Endothelial cell of umbilical vein (primary cell): ENCODE measurements around the gene TLE1. TPM values are rescaled to one million over a fixed set of nuclear protein-coding genes. Genes with fewer than 3 reads are reported as not detected.

Experiments
- BruUV-seq: library from RNA; stranded (reverse); fragments of 400-500 nt; replicated peaks from 2 replicates; lab custom pipeline; 2021; lab: Mats Ljungman, UMichigan
- CTCF ChIA-PET: fragments of 300-600, 350-600 bp; sonication (Branson Sonifier 250); formaldehyde crosslinking; loops from one replicate; lab custom pipeline; 2021; ENCODE audit warnings: antibody characterized with exemption, inconsistent platforms; lab: Charles Lee
- POLR2A ChIA-PET: fragments of 300-600, 350-600 bp; sonication (Branson Sonifier 250); formaldehyde crosslinking; loops from one replicate; lab custom pipeline; 2021; ENCODE audit warnings: antibody characterized with exemption, inconsistent platforms; lab: Charles Lee
- DNase-seq: peaks from one replicate; pipeline ENCODE4 v3.0.0-alpha.2; 2011; ENCODE audit warnings: low read depth, low spot score
- FAIRE-seq: peaks from 2 replicates; lab custom pipeline; 2011; peaks lifted over from hg19 to GRCh38; lab: Jason Lieb, UNC
- H2AFZ ChIP-seq: 2 replicates; pipeline ENCODE4 v1.6.0; 2012; ENCODE audit warnings: low read depth, low read length, control low read depth, inconsistent platforms
- H3K27ac ChIP-seq: 2 replicates; pipeline ENCODE4 v1.5.1; 2011; ENCODE audit warnings: low read depth, mild to moderate bottlenecking, control low read depth, low read length, moderate library complexity; ENCODE audit not compliant: insufficient read depth
- H3K27me3 ChIP-seq, 2 experiments: 2 replicates each; pipeline versions ENCODE4 v1.6.0 to v1.6.1; 2011; ENCODE audit warnings: low read length in 2 of 2, mixed read lengths in 1 of 2; ENCODE audit not compliant: control insufficient read depth in 2 of 2, insufficient read depth in 2 of 2
- H3K36me3 ChIP-seq, 2 experiments: 2 replicates in 1 of 2; 3 replicates in 1 of 2; pipeline ENCODE4 v1.5.1; 2011; ENCODE audit warnings: low read length in 2 of 2, mild to moderate bottlenecking in 1 of 2, moderate library complexity in 1 of 2; ENCODE audit not compliant: control insufficient read depth in 2 of 2, insufficient read depth in 2 of 2; ENCODE audit errors: extremely low read depth in 1 of 2
- H3K4me1 ChIP-seq: 3 replicates; pipeline ENCODE4 v1.5.1; 2011; ENCODE audit warnings: mild to moderate bottlenecking, low read length; ENCODE audit not compliant: control insufficient read depth, insufficient read depth; ENCODE audit errors: extremely low read depth
- H3K4me2 ChIP-seq: 2 replicates; pipeline ENCODE4 v1.6.1; 2011; ENCODE audit warnings: low read length, control low read depth, mixed read lengths; ENCODE audit not compliant: insufficient read depth
- H3K4me3 ChIP-seq, 3 experiments: fragments of 200-600 bp in 1 of 3; sonication (generic), shearing (Covaris generic) in 1 of 3; replicated peaks in 1 of 3; 2 replicates each; pipeline ENCODE4 v1.5.1; 2011 to 2016; ENCODE audit warnings: control low read depth in 3 of 3, low read length in 3 of 3, mild to moderate bottlenecking in 2 of 3, inconsistent platforms in 1 of 3, low read depth in 1 of 3, moderate library complexity in 1 of 3; ENCODE audit not compliant: insufficient read depth in 1 of 3
- H3K79me2 ChIP-seq: 2 replicates; pipeline ENCODE4 v1.6.0; 2012; ENCODE audit warnings: low read length, inconsistent platforms; ENCODE audit not compliant: control insufficient read depth, insufficient read depth
- H3K9ac ChIP-seq: replicated peaks from 2 replicates; pipeline ENCODE3; 2011; ENCODE audit warnings: low read length, control low read depth; ENCODE audit not compliant: insufficient read depth; ENCODE audit errors: extremely low read depth
- H3K9me1 ChIP-seq: replicated peaks from 3 replicates; pipeline ENCODE4 v1.6.0; 2011; ENCODE audit warnings: mild to moderate bottlenecking, low read length; ENCODE audit not compliant: control insufficient read depth, insufficient read depth; ENCODE audit errors: extremely low read depth
- H3K9me3 ChIP-seq: replicated peaks from 2 replicates; pipeline ENCODE4 v1.5.1; 2012; ENCODE audit warnings: low read length, inconsistent platforms; ENCODE audit not compliant: control insufficient read depth, insufficient read depth
- H4K20me1 ChIP-seq: replicated peaks from 2 replicates; pipeline ENCODE3; 2011; ENCODE audit warnings: mild to moderate bottlenecking, low read length; ENCODE audit not compliant: control insufficient read depth, insufficient read depth; ENCODE audit errors: extremely low read depth
- EZH2 ChIP-seq: IDR thresholded peaks from 2 replicates; pipeline ENCODE4 v1.6.1; 2012; ENCODE audit warnings: borderline replicate concordance, low read depth, mild to moderate bottlenecking, moderate library complexity, low read length, inconsistent platforms; ENCODE audit not compliant: severe bottlenecking
- FOS ChIP-seq: IDR thresholded peaks from 2 replicates; pipeline ENCODE4 v1.6.1; 2011; ENCODE audit warnings: mild to moderate bottlenecking, low read length, moderate library complexity, borderline replicate concordance; ENCODE audit not compliant: insufficient read depth
- GATA2 ChIP-seq: IDR thresholded peaks from 2 replicates; pipeline ENCODE4 v1.7.0; 2011; ENCODE audit warnings: low read depth, mild to moderate bottlenecking, moderate library complexity, mixed read lengths, low read length; ENCODE audit not compliant: insufficient read length, insufficient read depth
- JUN ChIP-seq: IDR thresholded peaks from 2 replicates; pipeline ENCODE4 v1.6.1; 2011; ENCODE audit warnings: borderline replicate concordance, low read depth; ENCODE audit not compliant: insufficient read length, insufficient read depth
- MYC ChIP-seq: IDR thresholded peaks from one replicate; pipeline ENCODE4 v1.6.1; 2011; ENCODE audit warnings: mild to moderate bottlenecking, low read depth, low read length
- POLR2A ChIP-seq: IDR thresholded peaks from 2 replicates; pipeline ENCODE4 v1.6.1; 2012; ENCODE audit warnings: low read depth, mild to moderate bottlenecking, control low read depth, low read length
- POLR2AphosphoS5 ChIP-seq: IDR thresholded peaks from 2 replicates; pipeline ENCODE4 v1.6.1; 2012; ENCODE audit warnings: low read depth, mild to moderate bottlenecking, control low read depth, low read length, moderate library complexity; ENCODE audit not compliant: insufficient read depth
- dilution Hi-C: fragments of 300-500 bp; cut with MboI; formaldehyde crosslinking; loops from one replicate; pipeline ENCODE4 v1.15.0; 2019; ENCODE audit warnings: low sequenced_read_pairs; ENCODE audit not compliant: extremely low pct_ligation_motif_present
- intact Hi-C: fragments of 100-400 bp; cut with micrococcal nuclease; formaldehyde crosslinking; loops from one replicate; pipeline ENCODE4 v1.10.0; 2022
- polyA plus RNA-seq, 4 experiments: library from polyadenylated mRNA; depleted of rRNA in 3 of 4; stranded (reverse) in 3 of 4; unstranded in 1 of 4; fragments of >200 nt; gene quantifications; 2 replicates each; pipeline versions ENCODE4 v1.2.1 to v1.2.3, GENCODE V29; 2011 to 2012; ENCODE audit warnings: missing spikeins in 1 of 4
- total RNA-seq: library from RNA; stranded (reverse); gene quantifications from 2 replicates; pipeline ENCODE4 v1.2.3, GENCODE V29; 2021
- TF ChIP-seq, protein P1 (sequence below): IDR thresholded peaks from 2 replicates; pipeline ENCODE4 v1.6.1; 2011; ENCODE audit not compliant: insufficient read depth, insufficient read length
- TF ChIP-seq, protein P2 (sequence below), 2 donors: IDR thresholded peaks; 1 replicate in 1 of 2; 2 replicates in 1 of 2; pipeline ENCODE4 v1.5.1; 2011; ENCODE audit warnings: low read length in 2 of 2, mild to moderate bottlenecking in 2 of 2, moderate library complexity in 2 of 2, control low read depth in 1 of 2, inconsistent platforms in 1 of 2, low read depth in 1 of 2; ENCODE audit not compliant: insufficient read depth in 1 of 2; ENCODE audit errors: extremely low read depth in 1 of 2

TLE1 gene
- total and polyA plus RNA-seq, 2 donors (not counting 3 experiments of a cell fraction or from before 2014, with no cell fraction given), result 55.0 to 58.2 TPM

GRCh38 chr9:81608289-81608657 lies 81.1 kb downstream of the TLE1 start:
- TF ChIP-seq, protein P1, sequence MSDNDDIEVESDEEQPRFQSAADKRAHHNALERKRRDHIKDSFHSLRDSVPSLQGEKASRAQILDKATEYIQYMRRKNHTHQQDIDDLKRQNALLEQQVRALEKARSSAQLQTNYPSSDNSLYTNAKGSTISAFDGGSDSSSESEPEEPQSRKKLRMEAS, result no peak
- TF ChIP-seq EZH2 (no peak), POLR2AphosphoS5 (no peak), FOS (no peak), GATA2 (no peak), POLR2A (no peak)
- no peak overlapping the region for H3K27ac ChIP-seq
- no peaks in the 10 kb centered on the region for H3K79me2 ChIP-seq
- dilution Hi-C loops, result no loop called here
- intact Hi-C loops, result no loop called here
- no peaks in the 10 kb centered on the region for H4K20me1 ChIP-seq
- no peaks in the 10 kb centered on the region for H3K27me3 ChIP-seq
- no peaks in the 10 kb centered on the region for H3K9me1 ChIP-seq
- no peaks in the 10 kb centered on the region for H3K9me3 ChIP-seq
- BruUV-seq, result no TSS peak
- no peak overlapping the region for H3K4me2 ChIP-seq
- H3K9ac ChIP-seq, result no peak overlapping the region
- ChIA-PET POLR2A (interaction anchor here (0.9 kb wide), 1 partner anchor 10 kb away, joined by 3 read pairs; no protein-coding TSS in a partner anchor), CTCF (interaction anchor here (1.0 to 1.7 kb wide), 2 partner anchors 20 to 240 kb away, joined by 3 read pairs; no protein-coding TSS in a partner anchor)
- H3K36me3 ChIP-seq, result peaks cover 22 to 40% of the 10 kb centered on the region in 2 experiments
- DNase-seq, result no peak
- no peak overlapping the region for H2AFZ ChIP-seq
- H3K4me3 ChIP-seq, result no peak overlapping the region
- H3K4me1 ChIP-seq, result no peaks in the 10 kb centered on the region
- no peak for FAIRE-seq

DNA sequence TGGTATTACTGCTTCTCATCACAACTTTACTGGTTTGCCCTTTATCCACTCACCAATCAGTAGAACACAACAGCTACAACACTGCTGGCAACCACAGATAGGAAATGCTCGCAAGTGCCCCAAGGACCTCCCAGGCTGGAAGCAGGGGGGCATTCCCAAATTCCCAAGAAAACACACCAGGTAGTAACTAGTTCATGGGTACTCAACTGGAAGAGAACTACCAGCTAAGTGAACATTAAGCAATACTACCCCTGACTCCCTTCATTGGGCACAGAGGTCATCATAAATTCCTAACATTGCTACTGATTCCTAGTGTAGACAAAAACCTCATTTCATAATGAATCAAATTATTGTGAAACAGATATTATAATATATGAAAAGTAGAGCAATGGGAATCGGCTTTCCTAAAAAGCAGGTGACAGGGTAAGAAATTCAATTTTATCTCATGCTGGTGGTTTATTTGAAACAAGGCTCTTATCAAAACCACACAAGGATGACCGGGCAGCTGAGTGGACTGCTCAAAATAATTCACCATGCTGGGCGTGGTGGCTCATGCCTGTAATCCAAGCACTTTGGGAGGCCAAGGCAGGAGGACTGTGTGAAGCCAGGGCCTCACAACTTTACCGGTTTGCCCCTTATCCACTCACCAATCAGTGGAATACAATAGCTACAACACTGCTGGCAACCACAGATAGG lies 81.6 kb downstream of the TLE1 start:
- DNase-seq (no peak), FAIRE-seq (no peak)
- H3K4me1 ChIP-seq, result no peaks in the 10 kb centered on the region
- intact Hi-C loops (no loop called here), dilution Hi-C loops (no loop called here)
- no TSS peak for BruUV-seq
- H3K9me1 ChIP-seq, result no peaks in the 10 kb centered on the region
- H2AFZ ChIP-seq, result no peak overlapping the region
- H3K36me3 ChIP-seq, result peaks cover 18 to 38% of the 10 kb centered on the region in 2 experiments
- H3K4me2 ChIP-seq, result no peak overlapping the region
- no peak for TF ChIP-seq JUN
- no peak for TF ChIP-seq GATA2
- TF ChIP-seq, protein P2, sequence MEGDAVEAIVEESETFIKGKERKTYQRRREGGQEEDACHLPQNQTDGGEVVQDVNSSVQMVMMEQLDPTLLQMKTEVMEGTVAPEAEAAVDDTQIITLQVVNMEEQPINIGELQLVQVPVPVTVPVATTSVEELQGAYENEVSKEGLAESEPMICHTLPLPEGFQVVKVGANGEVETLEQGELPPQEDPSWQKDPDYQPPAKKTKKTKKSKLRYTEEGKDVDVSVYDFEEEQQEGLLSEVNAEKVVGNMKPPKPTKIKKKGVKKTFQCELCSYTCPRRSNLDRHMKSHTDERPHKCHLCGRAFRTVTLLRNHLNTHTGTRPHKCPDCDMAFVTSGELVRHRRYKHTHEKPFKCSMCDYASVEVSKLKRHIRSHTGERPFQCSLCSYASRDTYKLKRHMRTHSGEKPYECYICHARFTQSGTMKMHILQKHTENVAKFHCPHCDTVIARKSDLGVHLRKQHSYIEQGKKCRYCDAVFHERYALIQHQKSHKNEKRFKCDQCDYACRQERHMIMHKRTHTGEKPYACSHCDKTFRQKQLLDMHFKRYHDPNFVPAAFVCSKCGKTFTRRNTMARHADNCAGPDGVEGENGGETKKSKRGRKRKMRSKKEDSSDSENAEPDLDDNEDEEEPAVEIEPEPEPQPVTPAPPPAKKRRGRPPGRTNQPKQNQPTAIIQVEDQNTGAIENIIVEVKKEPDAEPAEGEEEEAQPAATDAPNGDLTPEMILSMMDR (IDR thresholded peaks at IDR 0.05; ENCODE audit: extremely low read depth in 1 of 2, insufficient read depth in 1 of 2, low read depth in 1 of 2, low read length in 2 of 2), result no peak
- TF ChIP-seq EZH2, result no peak
- TF ChIP-seq, protein P1, result no peak
- no peak for TF ChIP-seq MYC
- TF ChIP-seq POLR2A, result no peak
- no peak for TF ChIP-seq FOS
- H3K79me2 ChIP-seq, result no peaks in the 10 kb centered on the region
- POLR2A ChIA-PET, result interaction anchor here (0.6 to 0.9 kb wide), 2 partner anchors 9 to 90 kb away, joined by 3 read pairs; no protein-coding TSS in a partner anchor
- no peak overlapping the region for H3K4me3 ChIP-seq
- H3K9me3 ChIP-seq, result no peaks in the 10 kb centered on the region
- H3K27ac ChIP-seq, result no peak overlapping the region
- H3K9ac ChIP-seq, result no peak overlapping the region
- H3K27me3 ChIP-seq, result no peaks in the 10 kb centered on the region
- CTCF ChIA-PET, result interaction anchor here (1.0 to 1.7 kb wide), 2 partner anchors 19 to 240 kb away, joined by 3 read pairs; no protein-coding TSS in a partner anchor
- no peaks in the 10 kb centered on the region for H4K20me1 ChIP-seq
